Caki2 (cell line): Measurements from ENCODE around the gene GTPBP3. TPM values are rescaled to one million over a fixed set of nuclear protein-coding genes. Genes with fewer than 3 reads are reported as not detected.
"Not testable (repeated sequence)": the region's sequence is repeated elsewhere in the genome, so short reads cannot be mapped to it uniquely, and the experiment has no call there.

Experiments used
- DNase-seq: peaks from one replicate; pipeline ENCODE4 v3.0.0-alpha.2; 2015; ENCODE audit warnings: low read depth
- in situ Hi-C: cut with HindIII; loops from 2 replicates; pipeline ENCODE4 v1.10.0; 2016; ENCODE audit warnings: low sequenced_read_pairs, low pct_unique_long_range_greater_than_20kb, mixed read lengths
- total RNA-seq: library from RNA; depleted of rRNA; stranded (reverse); fragments of >200 nt; shearing (Covaris generic); gene quantifications from 2 replicates; pipeline ENCODE4 v1.2.3, GENCODE V29; 2014; ENCODE audit warnings: low replicate concordance

The GTPBP3 gene
- total RNA-seq, 1 experiment from 2014 or later, result 61.3 TPM

GRCh38 chr19:17359905-17360800 lies 22.8 kb downstream of the GTPBP3 start:
- no peak for DNase-seq
- in situ Hi-C loops, result no loop called here

DNA sequence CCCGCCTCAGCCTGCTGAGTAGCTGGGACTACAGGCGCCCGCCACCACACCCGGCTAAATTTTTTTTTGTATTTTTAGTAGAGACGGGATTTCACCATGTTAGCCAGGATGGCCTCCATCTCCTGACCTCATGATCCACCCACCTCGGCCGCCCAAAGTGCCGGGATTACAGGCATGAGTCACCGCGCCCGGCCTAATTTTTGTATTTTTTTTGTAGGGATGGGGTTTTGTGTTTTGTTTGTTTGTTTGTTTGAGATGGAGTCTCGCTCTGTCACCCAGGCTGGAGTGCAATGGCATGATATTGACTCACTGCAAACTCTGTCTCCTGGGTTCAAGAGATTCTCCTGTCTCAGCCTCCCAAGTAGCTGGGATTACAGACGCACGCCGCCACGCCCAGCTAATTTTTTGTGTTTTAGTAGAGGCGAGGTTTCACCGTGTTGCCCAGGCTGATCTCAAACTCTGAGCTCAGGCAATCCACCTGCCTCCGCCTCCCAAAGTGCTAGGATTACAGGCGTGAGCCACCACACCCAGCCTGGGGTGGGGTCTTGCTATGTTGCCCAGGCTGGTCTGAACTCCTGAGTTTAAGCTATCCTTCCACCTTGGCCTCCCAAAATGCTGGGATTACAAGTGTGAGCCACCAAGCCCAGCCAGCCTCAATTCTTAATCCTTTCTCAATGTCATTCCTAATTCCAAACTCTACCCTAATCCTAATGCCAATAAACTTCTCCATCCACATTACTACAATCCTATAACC lies 26.7 kb downstream of the GTPBP3 start:
- in situ Hi-C loops, result not testable (repeated sequence)

DNA sequence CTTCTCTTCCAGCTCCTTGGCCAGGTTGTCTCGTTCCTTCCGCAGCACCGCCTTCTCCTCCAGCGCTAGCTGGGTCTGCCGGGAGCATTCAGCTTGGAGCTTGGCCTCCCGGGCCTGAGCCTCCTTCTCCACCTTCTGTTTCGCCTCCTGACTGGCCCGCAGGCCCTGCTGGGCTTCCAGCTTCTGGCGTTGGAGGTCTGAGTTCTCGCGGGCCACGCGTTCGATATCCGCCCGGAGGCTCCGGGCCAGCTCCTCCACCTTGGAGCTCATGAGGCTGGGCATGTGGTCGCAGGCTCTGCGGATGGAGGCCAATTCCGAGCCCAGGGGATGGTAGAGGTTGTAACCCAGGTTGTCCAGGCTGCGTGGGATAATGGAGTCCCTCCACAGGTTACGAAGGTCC lies 28.0 kb downstream of the GTPBP3 start:
- in situ Hi-C loops, result no loop called here
- DNase-seq, result no peak

More for the DNA sequence above, 26.7 kb downstream of the GTPBP3 start:
- DNase-seq, result not testable (repeated sequence)

DNA sequence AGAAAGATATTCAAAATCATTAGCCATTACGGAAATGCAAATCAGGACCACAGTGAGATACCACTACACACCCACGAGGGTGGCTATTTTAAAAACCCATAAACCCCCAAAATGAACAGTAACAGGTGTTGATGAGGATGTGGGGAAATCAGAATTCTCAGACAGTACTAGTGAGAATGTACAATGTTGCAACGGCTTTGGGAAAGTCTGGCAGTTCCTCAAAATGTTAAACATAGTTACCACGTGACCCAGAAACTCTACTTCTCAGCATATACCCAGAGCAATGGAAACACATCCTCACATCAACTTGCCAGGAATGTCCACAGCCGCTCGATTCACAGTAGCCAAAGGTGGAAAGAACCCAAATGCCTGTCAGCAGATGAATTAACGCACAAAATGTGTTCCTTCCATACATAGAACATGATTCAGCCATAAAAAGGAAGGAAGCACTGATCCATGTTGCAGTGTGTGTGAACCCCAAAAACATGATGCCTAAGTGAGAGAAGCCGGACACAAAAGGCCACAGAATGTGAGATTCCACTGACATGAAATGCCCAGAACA lies 32.8 kb downstream of the GTPBP3 start:
- DNase-seq, result no peak
- in situ Hi-C loops, result no loop called here

DNA sequence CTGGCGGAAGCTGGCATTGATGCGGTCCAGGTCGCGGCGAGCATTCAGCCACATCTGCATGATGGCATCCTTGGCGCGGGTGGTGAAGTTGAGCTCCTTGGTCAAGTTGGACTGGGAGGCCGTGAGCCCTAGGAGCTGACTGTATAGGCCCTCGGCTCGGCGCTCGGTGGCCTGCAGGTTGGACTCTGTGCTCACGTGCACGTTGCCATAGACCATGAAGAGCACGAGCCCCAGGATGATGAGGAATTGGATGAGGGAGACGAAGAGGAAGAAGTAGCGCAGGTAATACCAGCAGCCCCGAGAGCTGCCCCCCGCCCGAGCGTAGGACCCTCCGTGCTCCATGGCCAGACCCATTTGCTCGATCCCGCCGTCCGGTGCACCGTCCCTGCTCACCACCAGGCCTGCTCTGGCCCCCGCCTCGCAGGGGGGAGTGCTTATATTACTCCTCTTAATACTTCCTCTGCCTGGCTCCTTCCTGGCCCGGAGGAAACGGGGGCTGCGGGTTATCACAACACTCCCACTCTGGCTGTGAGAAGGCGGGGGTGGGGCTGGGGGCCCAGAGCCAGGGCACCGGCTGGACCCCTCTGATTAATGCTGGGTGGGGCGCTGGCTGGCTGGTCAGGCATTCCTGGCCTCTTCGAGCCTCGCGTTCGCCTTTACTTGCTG lies 39.7 kb downstream of the GTPBP3 start, which contains the start of gene PLVAP:
Gene PLVAP (minus strand): TSS at position 408 of the 666 bp plus-strand sequence. CDS start 54 bp downstream, at position 354.
- in situ Hi-C loops, result no loop called here
- no peak for DNase-seq

GRCh38 chr19:17378271-17378670 lies 40.9 kb downstream of the GTPBP3 start:
- no peak for DNase-seq
- in situ Hi-C loops, result no loop called here

DNA sequence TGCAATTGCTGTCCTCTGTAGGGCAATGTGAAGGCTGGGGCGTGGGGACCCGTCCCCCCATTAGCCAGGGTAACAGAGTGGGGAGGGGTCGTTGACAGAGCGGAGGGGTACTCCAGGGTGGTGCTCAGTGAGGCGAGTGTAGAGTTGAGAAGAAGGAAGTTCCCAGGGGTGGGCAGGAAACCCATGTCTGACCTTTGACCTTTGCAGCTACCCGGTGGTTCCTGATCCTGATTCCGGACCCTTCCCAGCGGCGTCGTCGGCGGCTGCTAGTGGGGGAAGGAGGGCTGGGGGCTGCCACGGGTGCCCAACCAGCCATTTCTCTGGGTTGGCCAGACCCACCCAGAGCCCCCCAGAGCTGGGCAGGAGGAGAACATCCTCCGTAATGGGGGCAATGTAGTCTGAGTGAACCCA lies 41.9 kb downstream of the GTPBP3 start:
- in situ Hi-C loops, result no loop called here
- no peak for DNase-seq

DNA sequence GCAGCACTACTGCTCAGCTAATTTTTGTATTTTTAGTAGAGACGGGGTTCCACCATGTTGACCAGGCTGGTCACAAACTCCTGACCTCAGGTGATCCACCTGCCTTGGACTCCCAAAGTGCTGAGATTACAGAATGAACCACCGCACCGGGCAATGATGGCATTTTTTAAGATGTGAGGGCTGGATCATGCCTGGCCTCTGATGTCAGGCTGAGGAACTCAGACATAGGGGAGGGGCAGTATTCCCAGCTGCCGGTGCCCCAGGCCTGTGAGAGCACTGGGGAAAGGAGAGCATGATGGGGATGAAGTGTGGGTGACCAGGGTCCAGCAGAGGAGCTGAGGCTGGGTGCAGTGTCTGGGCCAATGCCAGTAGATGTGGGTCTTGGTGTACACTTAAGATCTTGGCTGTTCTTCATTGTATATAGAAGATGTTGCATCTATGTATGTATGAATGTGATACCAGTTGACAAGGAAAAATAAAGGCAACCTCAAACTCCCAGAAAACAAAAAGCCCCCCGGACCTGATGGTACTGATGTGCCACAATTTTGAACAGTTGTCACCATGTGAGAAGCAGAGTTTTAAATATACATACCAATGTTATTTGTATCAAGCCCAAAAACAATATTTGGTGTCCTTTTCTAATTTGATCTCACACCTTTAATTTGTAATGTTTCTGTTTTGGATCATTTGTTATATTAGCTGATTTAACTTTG lies 43.2 kb downstream of the GTPBP3 start:
- DNase-seq, result no peak
- in situ Hi-C loops, result no loop called here

- DNase-seq, result peak; percentile 38
- in situ Hi-C loops, result no loop called here
Measured at GRCh38 chr19:17385878-17386611, 48.7 kb downstream of the GTPBP3 start.

DNA sequence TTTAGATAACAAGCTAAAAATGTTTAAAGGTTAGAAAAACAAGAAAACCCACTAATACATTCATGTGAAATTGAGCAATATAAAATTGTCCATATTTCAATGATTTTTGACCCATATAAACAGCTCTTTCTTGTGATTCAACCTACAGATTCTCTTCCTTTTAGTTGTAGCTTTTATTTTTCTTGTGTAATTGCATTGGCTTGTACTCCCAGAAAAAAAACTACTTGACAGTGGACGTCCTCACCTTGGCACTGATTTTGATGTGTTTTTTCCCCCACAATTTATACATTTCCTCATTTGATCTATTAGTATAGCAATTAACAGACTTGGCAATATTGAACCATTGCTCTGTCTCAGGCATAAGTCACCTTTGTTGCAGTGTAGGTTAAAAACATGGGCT lies 51.9 kb downstream of the GTPBP3 start:
- no peak for DNase-seq
- in situ Hi-C loops, result no loop called here

- in situ Hi-C loops, result no loop called here
Measured at GRCh38 chr19:17389957-17390664, 52.8 kb downstream of the GTPBP3 start.

DNA sequence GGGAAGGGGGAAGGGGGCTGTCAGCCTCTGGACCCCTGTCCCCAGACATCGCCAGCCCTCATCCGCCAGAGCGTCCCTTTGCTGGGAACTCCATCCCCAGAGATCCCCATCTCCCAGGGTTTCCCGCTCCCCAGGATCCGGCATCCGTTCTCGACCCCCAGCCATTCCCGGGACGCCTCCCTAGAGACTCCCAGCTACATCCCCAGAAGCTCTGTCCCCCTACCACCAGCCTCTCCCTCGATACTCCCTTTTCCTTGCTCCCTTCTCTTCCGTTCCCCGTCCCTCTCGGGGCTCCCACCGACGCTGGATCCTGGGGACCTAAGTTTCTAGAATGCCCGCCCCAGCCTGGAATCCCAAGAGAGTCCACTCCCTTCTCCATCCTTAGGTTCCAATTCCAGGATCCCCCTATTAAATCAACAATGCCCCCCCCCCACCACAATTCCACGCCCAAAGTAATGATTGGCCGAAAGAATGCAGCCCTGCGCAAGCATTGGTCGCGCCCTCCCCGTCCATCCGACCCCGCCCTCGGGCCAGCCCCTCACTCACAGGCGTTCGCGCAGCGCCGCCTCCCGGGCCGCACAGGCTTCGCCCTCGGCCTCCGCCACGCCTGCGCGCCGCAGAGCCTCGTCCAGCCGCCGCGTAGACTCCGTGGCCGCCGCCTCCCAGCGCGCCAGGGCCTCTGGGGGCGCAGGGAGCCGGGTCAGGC lies 53.5 kb downstream of the GTPBP3 start:
- peak; percentile 89 for DNase-seq
- in situ Hi-C loops, result no loop called here

More at GRCh38 chr19:17389957-17390664, 52.8 kb downstream of the GTPBP3 start:
- DNase-seq, result no peak

DNA sequence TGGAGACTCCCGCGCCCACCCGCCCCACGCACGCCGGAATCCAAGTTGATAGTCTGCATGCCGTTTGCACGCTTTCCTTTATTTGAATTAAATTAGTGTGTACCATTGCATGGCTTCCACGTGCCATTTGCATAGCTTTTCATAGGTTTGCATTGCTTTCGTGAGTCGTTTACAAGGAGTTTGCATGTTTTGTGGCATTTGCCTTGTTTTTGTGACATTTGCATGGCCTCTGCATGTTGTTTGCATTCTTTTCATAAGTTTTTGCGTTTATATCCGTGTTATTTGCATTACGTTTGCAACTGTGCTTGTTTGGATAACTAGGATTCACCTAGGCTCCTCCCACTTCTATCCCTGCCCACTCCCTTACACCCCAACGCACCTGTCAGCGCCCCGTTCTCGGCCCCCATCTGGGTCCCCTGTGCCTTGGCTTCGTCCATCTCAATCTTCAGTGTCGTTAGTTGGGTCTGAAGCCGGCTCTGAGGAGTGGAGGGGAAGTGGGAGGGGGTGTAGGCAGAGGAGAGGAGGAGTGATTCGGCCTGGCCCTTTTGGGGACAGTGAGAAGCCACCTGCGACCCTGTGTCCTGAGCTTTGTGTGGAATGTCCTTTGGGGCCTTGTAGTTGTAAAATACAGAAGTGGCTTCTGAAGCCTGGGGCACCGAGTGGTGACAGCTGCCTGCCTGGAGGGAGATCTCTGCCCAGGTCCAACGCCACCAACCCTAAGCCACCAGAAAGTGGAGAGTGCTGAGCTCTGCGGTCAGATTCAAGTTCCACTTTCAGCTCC lies 54.2 kb downstream of the GTPBP3 start:
- no peak for DNase-seq
- in situ Hi-C loops, result no loop called here
